Measurements from ENCODE around the gene TET3.

TET3 gene

GRCh38 chr2:74029714-74030397 is 45.1 kb downstream of the TET3 start:
- no peak for DNase-seq (ENCODE audit: low read depth)
- H3K4me3 ChIP-seq (replicated peaks; ENCODE audit: low read depth, low read length), result no peak overlapping the region
- TF ChIP-seq, protein P1, sequence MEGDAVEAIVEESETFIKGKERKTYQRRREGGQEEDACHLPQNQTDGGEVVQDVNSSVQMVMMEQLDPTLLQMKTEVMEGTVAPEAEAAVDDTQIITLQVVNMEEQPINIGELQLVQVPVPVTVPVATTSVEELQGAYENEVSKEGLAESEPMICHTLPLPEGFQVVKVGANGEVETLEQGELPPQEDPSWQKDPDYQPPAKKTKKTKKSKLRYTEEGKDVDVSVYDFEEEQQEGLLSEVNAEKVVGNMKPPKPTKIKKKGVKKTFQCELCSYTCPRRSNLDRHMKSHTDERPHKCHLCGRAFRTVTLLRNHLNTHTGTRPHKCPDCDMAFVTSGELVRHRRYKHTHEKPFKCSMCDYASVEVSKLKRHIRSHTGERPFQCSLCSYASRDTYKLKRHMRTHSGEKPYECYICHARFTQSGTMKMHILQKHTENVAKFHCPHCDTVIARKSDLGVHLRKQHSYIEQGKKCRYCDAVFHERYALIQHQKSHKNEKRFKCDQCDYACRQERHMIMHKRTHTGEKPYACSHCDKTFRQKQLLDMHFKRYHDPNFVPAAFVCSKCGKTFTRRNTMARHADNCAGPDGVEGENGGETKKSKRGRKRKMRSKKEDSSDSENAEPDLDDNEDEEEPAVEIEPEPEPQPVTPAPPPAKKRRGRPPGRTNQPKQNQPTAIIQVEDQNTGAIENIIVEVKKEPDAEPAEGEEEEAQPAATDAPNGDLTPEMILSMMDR (IDR thresholded peaks at IDR 0.05; ENCODE audit: low read length, missing control alignments), result no peak

DNA sequence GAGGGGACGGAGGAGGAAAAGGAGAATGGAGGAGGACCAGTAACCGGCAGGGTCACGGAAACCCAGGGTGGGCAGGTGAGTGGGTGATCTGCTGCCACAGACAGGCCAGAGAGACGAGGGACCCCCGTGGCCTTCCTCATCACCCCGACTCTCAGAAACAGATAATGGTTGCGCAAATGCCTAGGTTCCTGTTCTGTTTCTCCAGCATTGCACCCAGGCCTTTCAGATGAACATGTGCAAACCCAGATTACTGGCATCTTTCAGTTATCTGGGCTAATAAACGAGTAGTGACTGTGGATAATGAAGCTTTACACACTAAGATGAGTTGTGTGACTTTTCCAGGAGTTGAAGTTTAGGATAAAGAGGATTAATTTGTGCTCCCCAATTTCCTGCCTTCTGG is 46.5 kb downstream of the TET3 start:
- H3K4me3 ChIP-seq (replicated peaks; ENCODE audit: low read depth, low read length), result no peak overlapping the region
- TF ChIP-seq, protein P1 (IDR thresholded peaks at IDR 0.05; ENCODE audit: low read length, missing control alignments), result no peak
- no peak for DNase-seq (ENCODE audit: low read depth)

GRCh38 chr2:74031959-74032287 is 47.2 kb downstream of the TET3 start:
- no peak overlapping the region for H3K4me3 ChIP-seq (replicated peaks; ENCODE audit: low read depth, low read length)
- TF ChIP-seq, protein P1 (IDR thresholded peaks at IDR 0.05; ENCODE audit: low read length, missing control alignments), result no peak
- DNase-seq (ENCODE audit: low read depth), result no peak

- TF ChIP-seq, protein P1 (IDR thresholded peaks at IDR 0.05; ENCODE audit: low read length, missing control alignments), result no peak
- no peak overlapping the region for H3K4me3 ChIP-seq (replicated peaks; ENCODE audit: low read depth, low read length)
- DNase-seq (ENCODE audit: low read depth), result no peak
Measured at GRCh38 chr2:74033375-74033774, 48.7 kb downstream of the TET3 start.
